GM23338 (cell line): Measurements from ENCODE around the gene DHRSX. TPM values are rescaled to one million over a fixed set of nuclear protein-coding genes. Genes with fewer than 3 reads are reported as not detected.

Experiments used
- ATAC-seq: fragments of 200-7000 bp; cut with Tn5 transposase; 3 replicates; pipeline ENCODE4 v1.9.1; 2020
- DNase-seq: peaks from one replicate; pipeline ENCODE4 v3.0.0-alpha.2; 2015; ENCODE audit warnings: low spot score
- H2AFZ ChIP-seq: fragments of 200-600 bp; sonication (generic); 2 replicates; pipeline ENCODE4 v1.8.0; 2016; ENCODE audit warnings: antibody characterized with exemption, mild to moderate bottlenecking, moderate library complexity
- H3F3A ChIP-seq: fragments of 200-600 bp; sonication (generic); replicated peaks from 2 replicates; pipeline ENCODE4 v1.8.0; 2017; ENCODE audit warnings: antibody characterized with exemption, mixed run types, low read depth
- H3K27ac ChIP-seq: fragments of 200-600 bp; sonication (generic); 2 replicates; pipeline ENCODE4 v1.6.1; 2016; ENCODE audit warnings: low read depth
- H3K27me3 ChIP-seq: fragments of 200-600 bp; sonication (generic); 2 replicates; pipeline ENCODE4 v1.8.0; 2016; ENCODE audit warnings: mild to moderate bottlenecking, mixed run types, moderate library complexity; ENCODE audit not compliant: insufficient read depth
- H3K36me3 ChIP-seq: fragments of 200-600 bp; sonication (generic); 2 replicates; pipeline ENCODE4 v1.8.0; 2016; ENCODE audit warnings: mild to moderate bottlenecking; ENCODE audit not compliant: insufficient read depth
- H3K4me1 ChIP-seq: fragments of 200-600 bp; sonication (generic); 2 replicates; pipeline ENCODE4 v1.8.0; 2016; ENCODE audit warnings: mild to moderate bottlenecking, moderate library complexity; ENCODE audit not compliant: insufficient read depth
- H3K4me2 ChIP-seq: fragments of 200-600 bp; sonication (generic); 2 replicates; pipeline ENCODE4 v1.7.1; 2017; ENCODE audit warnings: mixed run types
- H3K4me3 ChIP-seq: fragments of 200-600 bp; sonication (generic); 2 replicates; pipeline ENCODE4 v1.6.1; 2016; ENCODE audit warnings: mixed run types
- H3K79me2 ChIP-seq: fragments of 200-600 bp; sonication (generic); replicated peaks from 2 replicates; pipeline ENCODE4 v1.8.0; 2017; ENCODE audit warnings: mild to moderate bottlenecking; ENCODE audit not compliant: insufficient read depth
- H3K9me2 ChIP-seq: fragments of 200-600 bp; sonication (generic); 2 replicates; pipeline ENCODE4 v1.8.0; 2017; ENCODE audit not compliant: insufficient read depth
- H4K20me1 ChIP-seq: fragments of 200-600 bp; sonication (generic); replicated peaks from 2 replicates; pipeline ENCODE4 v1.8.0; 2017; ENCODE audit warnings: mild to moderate bottlenecking; ENCODE audit not compliant: insufficient read depth
- H3K27ac Mint-ChIP-seq: 2 replicates; pipeline ENCODE4 v1.8.0; 2020; ENCODE audit warnings: inconsistent platforms, mild to moderate bottlenecking, moderate library complexity, mixed read lengths
- H3K27me3 Mint-ChIP-seq: 3 replicates; pipeline ENCODE4 v1.8.0; 2022; ENCODE audit warnings: low read depth, mild to moderate bottlenecking, moderate library complexity, mixed read lengths, inconsistent platforms; ENCODE audit not compliant: insufficient read depth, poor library complexity
- H3K36me3 Mint-ChIP-seq: 3 replicates; pipeline ENCODE4 v1.8.0; 2021; ENCODE audit warnings: low read depth, mild to moderate bottlenecking, inconsistent platforms, moderate library complexity, mixed read lengths
- H3K4me1 Mint-ChIP-seq: 3 replicates; pipeline ENCODE4 v1.8.0; 2020; ENCODE audit warnings: mild to moderate bottlenecking, inconsistent platforms, mixed read lengths
- H3K4me3 Mint-ChIP-seq: 3 replicates; pipeline ENCODE4 v1.8.0; 2021; ENCODE audit warnings: moderate library complexity, mild to moderate bottlenecking, inconsistent platforms, mixed read lengths
- H3K9me3 Mint-ChIP-seq: 3 replicates; pipeline ENCODE4 v1.8.0; 2020; ENCODE audit warnings: moderate library complexity, mild to moderate bottlenecking, inconsistent platforms, mixed read lengths
- CREB1 ChIP-seq: fragments of 250-450 bp; sonication (Bioruptor Pico); IDR thresholded peaks from 2 replicates; pipeline ENCODE4 v1.5.0; 2020; ENCODE audit warnings: low read depth, mild to moderate bottlenecking, moderate library complexity
- EZH2 ChIP-seq: fragments of 200-600 bp; sonication (generic); IDR thresholded peaks from one replicate; pipeline ENCODE4 v1.8.0; 2017; ENCODE audit warnings: antibody characterized with exemption, mild to moderate bottlenecking, low read depth; ENCODE audit not compliant: unreplicated experiment
- EZH2phosphoT487 ChIP-seq: fragments of 200-600 bp; sonication (generic); IDR thresholded peaks from one replicate; pipeline ENCODE4 v1.8.1; 2018; ENCODE audit warnings: antibody characterized with exemption; ENCODE audit not compliant: unreplicated experiment
- JUNB ChIP-seq: IDR thresholded peaks from one replicate; pipeline ENCODE4 v1.6.1; 2016; ENCODE audit warnings: antibody characterized with exemption; ENCODE audit not compliant: unreplicated experiment
- NANOG ChIP-seq: IDR thresholded peaks from 2 replicates; pipeline ENCODE4 v1.6.1; 2016; ENCODE audit warnings: antibody characterized with exemption, borderline replicate concordance
- POLR2AphosphoS5 ChIP-seq: IDR thresholded peaks from 2 replicates; pipeline ENCODE4 v1.6.1; 2016; ENCODE audit warnings: antibody characterized with exemption, low read depth
- STAT1 ChIP-seq: IDR thresholded peaks from one replicate; pipeline ENCODE4 v1.6.1; 2016; ENCODE audit warnings: antibody characterized with exemption; ENCODE audit not compliant: unreplicated experiment
- ZNF114 ChIP-seq: fragments of 250-450 bp; sonication (Bioruptor Pico); IDR thresholded peaks from 2 replicates; pipeline ENCODE4 v1.5.0; 2020; ENCODE audit warnings: mild to moderate bottlenecking, moderate library complexity
- ZNF331 ChIP-seq: fragments of 250-450 bp; sonication (Bioruptor Pico); IDR thresholded peaks from 2 replicates; pipeline ENCODE4 v1.5.0; 2020; ENCODE audit warnings: low read depth, mild to moderate bottlenecking, moderate library complexity
- polyA plus RNA-seq: library from polyadenylated mRNA; unstranded; fragments of >200 nt; fragmentation: Nextera tagmentation; extraction: Ambion mirVana; gene quantifications from 2 replicates; pipeline ENCODE4 v1.2.1, GENCODE V29; 2016
- total RNA-seq: library from RNA; depleted of rRNA; stranded (reverse); fragments of >200 nt; shearing (Covaris generic); gene quantifications from 2 replicates; pipeline ENCODE4 v1.2.3, GENCODE V29; 2014
- TF ChIP-seq, protein P1 (sequence below), 2 experiments: fragments of 200-600 bp in 1 of 2; sonication (generic) in 1 of 2; conservative IDR thresholded peaks; 2 replicates each; pipeline versions ENCODE4 v1.5.1 to v1.6.1; 2016 to 2017; ENCODE audit warnings: antibody characterized with exemption in 2 of 2, low read depth in 2 of 2, mild to moderate bottlenecking in 2 of 2, moderate library complexity in 1 of 2
- TF ChIP-seq, protein P2 (sequence below): IDR thresholded peaks from one replicate; pipeline ENCODE4 v1.6.1; 2018; ENCODE audit warnings: antibody characterized with exemption; ENCODE audit not compliant: unreplicated experiment
- TF ChIP-seq, protein P3 (sequence below): fragments of 250-450 bp; sonication (Bioruptor Pico); IDR thresholded peaks from 2 replicates; pipeline ENCODE4 v1.5.0; 2020; ENCODE audit warnings: mild to moderate bottlenecking, moderate library complexity
- TF ChIP-seq, protein P4 (sequence below): IDR thresholded peaks from 2 replicates; pipeline ENCODE4 v1.6.1; 2016; ENCODE audit warnings: antibody characterized with exemption

DHRSX gene
- total and polyA plus RNA-seq, 2 experiments from 2014 or later, result 33.9 to 43.0 TPM

DNA sequence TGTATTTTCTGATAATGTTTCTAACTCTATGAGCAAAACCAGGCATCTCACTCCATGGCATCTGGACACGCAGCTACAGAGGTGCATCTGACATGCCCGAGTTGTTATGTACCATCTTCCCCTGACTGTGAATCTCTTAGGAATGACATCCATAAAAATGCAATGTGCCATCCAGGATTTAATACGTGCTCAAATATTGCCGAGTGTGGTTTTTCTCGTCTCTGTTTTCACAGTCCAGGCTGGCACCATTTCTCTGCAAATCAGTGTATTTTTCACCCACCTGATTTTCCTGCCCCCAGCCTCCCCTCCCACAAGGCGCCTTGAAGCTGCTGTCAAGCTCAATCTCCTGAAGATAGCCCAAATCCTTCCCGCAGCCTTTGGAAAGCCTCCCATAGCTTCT lies 154.6 kb downstream of the DHRSX start:
- DNase-seq, result no peak
- Histone ChIP-seq H2AFZ (no peak overlapping the region), H3K27me3 (no peaks in the 10 kb centered on the region), H3K4me3 (no peak overlapping the region), H3F3A (no peaks in the 10 kb centered on the region), H3K9me2 (no peaks in the 10 kb centered on the region), H3K4me2 (no peak overlapping the region), H3K4me1 (peaks cover 7% of the 10 kb centered on the region; the same call in 1 of the 2 replicates), H3K79me2 (peaks cover 14% of the 10 kb centered on the region), H3K27ac (no peak overlapping the region), H3K36me3 (no peaks in the 10 kb centered on the region), H4K20me1 (no peaks in the 10 kb centered on the region)
- no peak for ATAC-seq
- H3K27me3 Mint-ChIP-seq, result peaks cover 9% of the 10 kb centered on the region
- TF ChIP-seq, protein P1, sequence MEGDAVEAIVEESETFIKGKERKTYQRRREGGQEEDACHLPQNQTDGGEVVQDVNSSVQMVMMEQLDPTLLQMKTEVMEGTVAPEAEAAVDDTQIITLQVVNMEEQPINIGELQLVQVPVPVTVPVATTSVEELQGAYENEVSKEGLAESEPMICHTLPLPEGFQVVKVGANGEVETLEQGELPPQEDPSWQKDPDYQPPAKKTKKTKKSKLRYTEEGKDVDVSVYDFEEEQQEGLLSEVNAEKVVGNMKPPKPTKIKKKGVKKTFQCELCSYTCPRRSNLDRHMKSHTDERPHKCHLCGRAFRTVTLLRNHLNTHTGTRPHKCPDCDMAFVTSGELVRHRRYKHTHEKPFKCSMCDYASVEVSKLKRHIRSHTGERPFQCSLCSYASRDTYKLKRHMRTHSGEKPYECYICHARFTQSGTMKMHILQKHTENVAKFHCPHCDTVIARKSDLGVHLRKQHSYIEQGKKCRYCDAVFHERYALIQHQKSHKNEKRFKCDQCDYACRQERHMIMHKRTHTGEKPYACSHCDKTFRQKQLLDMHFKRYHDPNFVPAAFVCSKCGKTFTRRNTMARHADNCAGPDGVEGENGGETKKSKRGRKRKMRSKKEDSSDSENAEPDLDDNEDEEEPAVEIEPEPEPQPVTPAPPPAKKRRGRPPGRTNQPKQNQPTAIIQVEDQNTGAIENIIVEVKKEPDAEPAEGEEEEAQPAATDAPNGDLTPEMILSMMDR (conservative IDR thresholded peaks at IDR 0.05; ENCODE audit: low read depth in 2 of 2), result no peak
- TF ChIP-seq CREB1 (CRISPR knock-in tag), result no peak
- TF ChIP-seq STAT1, result no peak
- no peak for TF ChIP-seq EZH2phosphoT487
- TF ChIP-seq ZNF114, result no peak
- no peak for TF ChIP-seq EZH2
- TF ChIP-seq, protein P2, sequence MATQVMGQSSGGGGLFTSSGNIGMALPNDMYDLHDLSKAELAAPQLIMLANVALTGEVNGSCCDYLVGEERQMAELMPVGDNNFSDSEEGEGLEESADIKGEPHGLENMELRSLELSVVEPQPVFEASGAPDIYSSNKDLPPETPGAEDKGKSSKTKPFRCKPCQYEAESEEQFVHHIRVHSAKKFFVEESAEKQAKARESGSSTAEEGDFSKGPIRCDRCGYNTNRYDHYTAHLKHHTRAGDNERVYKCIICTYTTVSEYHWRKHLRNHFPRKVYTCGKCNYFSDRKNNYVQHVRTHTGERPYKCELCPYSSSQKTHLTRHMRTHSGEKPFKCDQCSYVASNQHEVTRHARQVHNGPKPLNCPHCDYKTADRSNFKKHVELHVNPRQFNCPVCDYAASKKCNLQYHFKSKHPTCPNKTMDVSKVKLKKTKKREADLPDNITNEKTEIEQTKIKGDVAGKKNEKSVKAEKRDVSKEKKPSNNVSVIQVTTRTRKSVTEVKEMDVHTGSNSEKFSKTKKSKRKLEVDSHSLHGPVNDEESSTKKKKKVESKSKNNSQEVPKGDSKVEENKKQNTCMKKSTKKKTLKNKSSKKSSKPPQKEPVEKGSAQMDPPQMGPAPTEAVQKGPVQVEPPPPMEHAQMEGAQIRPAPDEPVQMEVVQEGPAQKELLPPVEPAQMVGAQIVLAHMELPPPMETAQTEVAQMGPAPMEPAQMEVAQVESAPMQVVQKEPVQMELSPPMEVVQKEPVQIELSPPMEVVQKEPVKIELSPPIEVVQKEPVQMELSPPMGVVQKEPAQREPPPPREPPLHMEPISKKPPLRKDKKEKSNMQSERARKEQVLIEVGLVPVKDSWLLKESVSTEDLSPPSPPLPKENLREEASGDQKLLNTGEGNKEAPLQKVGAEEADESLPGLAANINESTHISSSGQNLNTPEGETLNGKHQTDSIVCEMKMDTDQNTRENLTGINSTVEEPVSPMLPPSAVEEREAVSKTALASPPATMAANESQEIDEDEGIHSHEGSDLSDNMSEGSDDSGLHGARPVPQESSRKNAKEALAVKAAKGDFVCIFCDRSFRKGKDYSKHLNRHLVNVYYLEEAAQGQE, result no peak
- no peak for TF ChIP-seq JUNB
- TF ChIP-seq NANOG, result no peak
- TF ChIP-seq, protein P3, sequence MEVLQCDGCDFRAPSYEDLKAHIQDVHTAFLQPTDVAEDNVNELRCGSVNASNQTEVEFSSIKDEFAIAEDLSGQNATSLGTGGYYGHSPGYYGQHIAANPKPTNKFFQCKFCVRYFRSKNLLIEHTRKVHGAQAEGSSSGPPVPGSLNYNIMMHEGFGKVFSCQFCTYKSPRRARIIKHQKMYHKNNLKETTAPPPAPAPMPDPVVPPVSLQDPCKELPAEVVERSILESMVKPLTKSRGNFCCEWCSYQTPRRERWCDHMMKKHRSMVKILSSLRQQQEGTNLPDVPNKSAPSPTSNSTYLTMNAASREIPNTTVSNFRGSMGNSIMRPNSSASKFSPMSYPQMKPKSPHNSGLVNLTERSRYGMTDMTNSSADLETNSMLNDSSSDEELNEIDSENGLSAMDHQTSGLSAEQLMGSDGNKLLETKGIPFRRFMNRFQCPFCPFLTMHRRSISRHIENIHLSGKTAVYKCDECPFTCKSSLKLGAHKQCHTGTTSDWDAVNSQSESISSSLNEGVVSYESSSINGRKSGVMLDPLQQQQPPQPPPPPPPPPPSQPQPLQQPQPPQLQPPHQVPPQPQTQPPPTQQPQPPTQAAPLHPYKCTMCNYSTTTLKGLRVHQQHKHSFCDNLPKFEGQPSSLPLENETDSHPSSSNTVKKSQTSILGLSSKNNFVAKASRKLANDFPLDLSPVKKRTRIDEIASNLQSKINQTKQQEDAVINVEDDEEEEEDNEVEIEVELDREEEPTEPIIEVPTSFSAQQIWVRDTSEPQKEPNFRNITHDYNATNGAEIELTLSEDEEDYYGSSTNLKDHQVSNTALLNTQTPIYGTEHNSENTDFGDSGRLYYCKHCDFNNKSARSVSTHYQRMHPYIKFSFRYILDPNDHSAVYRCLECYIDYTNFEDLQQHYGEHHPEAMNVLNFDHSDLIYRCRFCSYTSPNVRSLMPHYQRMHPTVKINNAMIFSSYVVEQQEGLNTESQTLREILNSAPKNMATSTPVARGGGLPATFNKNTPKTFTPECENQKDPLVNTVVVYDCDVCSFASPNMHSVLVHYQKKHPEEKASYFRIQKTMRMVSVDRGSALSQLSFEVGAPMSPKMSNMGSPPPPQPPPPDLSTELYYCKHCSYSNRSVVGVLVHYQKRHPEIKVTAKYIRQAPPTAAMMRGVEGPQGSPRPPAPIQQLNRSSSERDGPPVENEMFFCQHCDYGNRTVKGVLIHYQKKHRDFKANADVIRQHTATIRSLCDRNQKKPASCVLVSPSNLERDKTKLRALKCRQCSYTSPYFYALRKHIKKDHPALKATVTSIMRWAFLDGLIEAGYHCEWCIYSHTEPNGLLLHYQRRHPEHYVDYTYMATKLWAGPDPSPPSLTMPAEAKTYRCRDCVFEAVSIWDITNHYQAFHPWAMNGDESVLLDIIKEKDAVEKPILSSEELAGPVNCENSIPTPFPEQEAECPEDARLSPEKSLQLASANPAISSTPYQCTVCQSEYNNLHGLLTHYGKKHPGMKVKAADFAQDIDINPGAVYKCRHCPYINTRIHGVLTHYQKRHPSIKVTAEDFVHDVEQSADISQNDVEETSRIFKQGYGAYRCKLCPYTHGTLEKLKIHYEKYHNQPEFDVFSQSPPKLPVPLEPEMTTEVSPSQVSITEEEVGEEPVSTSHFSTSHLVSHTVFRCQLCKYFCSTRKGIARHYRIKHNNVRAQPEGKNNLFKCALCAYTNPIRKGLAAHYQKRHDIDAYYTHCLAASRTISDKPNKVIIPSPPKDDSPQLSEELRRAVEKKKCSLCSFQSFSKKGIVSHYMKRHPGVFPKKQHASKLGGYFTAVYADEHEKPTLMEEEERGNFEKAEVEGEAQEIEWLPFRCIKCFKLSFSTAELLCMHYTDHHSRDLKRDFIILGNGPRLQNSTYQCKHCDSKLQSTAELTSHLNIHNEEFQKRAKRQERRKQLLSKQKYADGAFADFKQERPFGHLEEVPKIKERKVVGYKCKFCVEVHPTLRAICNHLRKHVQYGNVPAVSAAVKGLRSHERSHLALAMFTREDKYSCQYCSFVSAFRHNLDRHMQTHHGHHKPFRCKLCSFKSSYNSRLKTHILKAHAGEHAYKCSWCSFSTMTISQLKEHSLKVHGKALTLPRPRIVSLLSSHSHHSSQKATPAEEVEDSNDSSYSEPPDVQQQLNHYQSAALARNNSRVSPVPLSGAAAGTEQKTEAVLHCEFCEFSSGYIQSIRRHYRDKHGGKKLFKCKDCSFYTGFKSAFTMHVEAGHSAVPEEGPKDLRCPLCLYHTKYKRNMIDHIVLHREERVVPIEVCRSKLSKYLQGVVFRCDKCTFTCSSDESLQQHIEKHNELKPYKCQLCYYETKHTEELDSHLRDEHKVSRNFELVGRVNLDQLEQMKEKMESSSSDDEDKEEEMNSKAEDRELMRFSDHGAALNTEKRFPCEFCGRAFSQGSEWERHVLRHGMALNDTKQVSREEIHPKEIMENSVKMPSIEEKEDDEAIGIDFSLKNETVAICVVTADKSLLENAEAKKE (CRISPR knock-in tag), result no peak
- TF ChIP-seq, protein P4, sequence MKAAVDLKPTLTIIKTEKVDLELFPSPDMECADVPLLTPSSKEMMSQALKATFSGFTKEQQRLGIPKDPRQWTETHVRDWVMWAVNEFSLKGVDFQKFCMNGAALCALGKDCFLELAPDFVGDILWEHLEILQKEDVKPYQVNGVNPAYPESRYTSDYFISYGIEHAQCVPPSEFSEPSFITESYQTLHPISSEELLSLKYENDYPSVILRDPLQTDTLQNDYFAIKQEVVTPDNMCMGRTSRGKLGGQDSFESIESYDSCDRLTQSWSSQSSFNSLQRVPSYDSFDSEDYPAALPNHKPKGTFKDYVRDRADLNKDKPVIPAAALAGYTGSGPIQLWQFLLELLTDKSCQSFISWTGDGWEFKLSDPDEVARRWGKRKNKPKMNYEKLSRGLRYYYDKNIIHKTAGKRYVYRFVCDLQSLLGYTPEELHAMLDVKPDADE, result no peak
- no peak for TF ChIP-seq POLR2AphosphoS5
- TF ChIP-seq ZNF331 (CRISPR knock-in tag), result no peak
- peaks cover 68% of the 10 kb centered on the region for H3K36me3 Mint-ChIP-seq
- H3K4me3 Mint-ChIP-seq, result no peak overlapping the region
- peaks cover 35% of the 10 kb centered on the region for H3K9me3 Mint-ChIP-seq
- H3K27ac Mint-ChIP-seq, result no peak overlapping the region
- peaks cover 8% of the 10 kb centered on the region for H3K4me1 Mint-ChIP-seq
